ENCODE measurements around the gene IL25. TPM values are rescaled to one million over a fixed set of nuclear protein-coding genes. Genes with fewer than 3 reads are reported as not detected.

IL25 gene
- total and polyA plus RNA-seq, 2 of the 8 experiments (the other 6 are each of a cell fraction or from before 2014, with no cell fraction given), result not detected

DNA sequence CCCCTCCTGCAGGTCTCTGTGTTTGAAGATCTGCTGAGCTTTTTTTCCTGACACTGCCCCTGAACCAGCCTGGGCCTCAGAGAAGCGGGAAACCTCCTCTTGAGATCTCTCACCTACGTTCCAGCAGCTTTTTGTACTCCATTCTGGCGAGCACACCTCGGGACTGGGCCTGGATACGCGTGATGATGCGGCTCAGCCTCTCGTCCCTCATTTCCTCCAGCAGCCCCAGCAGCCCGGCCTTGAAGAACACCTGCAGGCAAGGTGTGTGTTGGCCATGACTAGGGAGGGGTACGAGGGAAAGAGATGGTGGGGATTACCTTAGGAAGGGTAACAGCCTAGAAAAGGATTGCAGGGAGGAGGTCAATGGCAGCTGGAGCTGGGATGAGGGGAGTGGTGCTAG, 52.6 kb downstream of the IL25 start:
- H4K91ac ChIP-seq (replicated peaks; ENCODE audit: insufficient read length, low read length), result no peak overlapping the region
- CTCF ChIA-PET (ENCODE audit: partially characterized antibody), result interaction anchor here (0.9 to 2.7 kb wide), 7 partner anchors 9 to 103 kb away, joined by 3 to 12 read pairs (median 5); partner anchors contain the start of gene MYH7
- FAIRE-seq, result no peak
- no peak overlapping the region for H3K4me2 ChIP-seq (ENCODE audit: insufficient read depth in 1 of 2, low read depth in 2 of 2, low read length in 2 of 2)
- no peak overlapping the region for H3K27ac ChIP-seq (ENCODE audit: low read depth, low read length)
- no peak overlapping the region for H2BK12ac ChIP-seq (ENCODE audit: low read depth, low read length)
- H3K79me2 ChIP-seq (ENCODE audit: control insufficient read depth in 1 of 2, insufficient read depth in 2 of 2, low read length in 2 of 2), result no peaks in the 10 kb centered on the region
- H2AK5ac ChIP-seq (ENCODE audit: low read depth, low read length), result 0 out of 2 replicates have a peak overlapping the region, but pooled peaks have one; percentile 24
- H4K20me1 ChIP-seq (replicated peaks in 1 of 2; ENCODE audit: control insufficient read depth in 1 of 2, insufficient read depth in 2 of 2, low read length in 2 of 2), result no peaks in the 10 kb centered on the region
- no peak overlapping the region for H2AFZ ChIP-seq (ENCODE audit: low read length)
- peaks cover 0 to 4% (median under 1%) of the 10 kb centered on the region in 4 experiments; a peak in 2 of 7 replicates for H3K27me3 ChIP-seq (replicated peaks in 1 of 4; ENCODE audit: control insufficient read depth in 3 of 4, extremely low read depth in 1 of 4, insufficient read depth in 3 of 4, low read length in 3 of 4)
- H2BK120ac ChIP-seq (replicated peaks; ENCODE audit: low read depth, low read length), result no peak overlapping the region
- H4K5ac ChIP-seq (ENCODE audit: insufficient read length, low read depth, low read length), result no peak overlapping the region
- no peak overlapping the region for H3K4ac ChIP-seq (replicated peaks; ENCODE audit: insufficient read length, low read depth, low read length)
- WGBS, 2 experiments (ENCODE audit: extremely low coverage in 1 of 2, insufficient coverage in 1 of 2, insufficient read length in 1 of 2, insufficient replicate concordance in 2 of 2, low coverage in 1 of 2, low lambda C conversion rate in 2 of 2, missing lambda C conversion rate in 1 of 2), result 88% methylated on average over 10 of the region's 10 CpGs; no CpG with 5 or more reads in 1 of the 2 experiments
- H3K18ac ChIP-seq (ENCODE audit: extremely low read depth, low read length), result no peak overlapping the region; the same call in 1 of the 2 replicates
- H2BK5ac ChIP-seq (ENCODE audit: low read depth, low read length), result no peak overlapping the region
- no peaks in the 10 kb centered on the region; a peak in 1 of 4 replicates for H3K9me3 ChIP-seq (ENCODE audit: insufficient read depth in 2 of 2, low read depth in 1 of 2, low read length in 1 of 2)
- peaks cover 1% of the 10 kb centered on the region for H3K79me1 ChIP-seq (ENCODE audit: low read depth, low read length)
- no peak overlapping the region for H3K23ac ChIP-seq (ENCODE audit: insufficient read length)
- no peak overlapping the region for H2BK15ac ChIP-seq (ENCODE audit: low read length)
- DNase-seq (ENCODE audit: low read depth in 1 of 2, low spot score in 2 of 2), result no peak
- H3K56ac ChIP-seq (replicated peaks; ENCODE audit: insufficient read length, low read depth, low read length), result no peak overlapping the region
- H3K4me3 ChIP-seq (ENCODE audit: extremely low read depth in 1 of 4, insufficient read depth in 2 of 4, low read depth in 3 of 4, low read length in 4 of 4), result no peak overlapping the region
- POLR2A ChIA-PET (ENCODE audit: partially characterized antibody), result interaction anchor here (0.9 kb wide), 1 partner anchor 11 kb away, joined by 3 read pairs; no protein-coding TSS in a partner anchor
- H3K23me2 ChIP-seq (ENCODE audit: low read depth, low read length), result peaks cover 3% of the 10 kb centered on the region; the same call in 1 of the 2 replicates
- H3K9ac ChIP-seq (replicated peaks in 1 of 4; ENCODE audit: extremely low read depth in 1 of 4, low read depth in 3 of 4, low read length in 3 of 4), result no peak overlapping the region
- no peak overlapping the region for H3K14ac ChIP-seq (ENCODE audit: insufficient read length)
- no peaks in the 10 kb centered on the region for H3K36me3 ChIP-seq (ENCODE audit: control insufficient read depth in 2 of 4, insufficient read depth in 4 of 4, low read length in 3 of 4)
- no peak overlapping the region; the same call in 1 of the 2 replicates for H2BK20ac ChIP-seq (ENCODE audit: low read length)
- no peak overlapping the region for H4K8ac ChIP-seq (ENCODE audit: extremely low read depth, insufficient read depth, low read length)
- H3K4me1 ChIP-seq (replicated peaks in 1 of 4; ENCODE audit: control insufficient read depth in 3 of 4, insufficient read depth in 4 of 4, low read length in 3 of 4), result peaks cover 0 to 3% (median 0%) of the 10 kb centered on the region in 4 experiments; a peak in 1 of 7 replicates
- TF ChIP-seq SRF (IDR thresholded peaks at IDR 0.05; ENCODE audit: low read depth, low read length), result no peak
- TF ChIP-seq, protein P1, sequence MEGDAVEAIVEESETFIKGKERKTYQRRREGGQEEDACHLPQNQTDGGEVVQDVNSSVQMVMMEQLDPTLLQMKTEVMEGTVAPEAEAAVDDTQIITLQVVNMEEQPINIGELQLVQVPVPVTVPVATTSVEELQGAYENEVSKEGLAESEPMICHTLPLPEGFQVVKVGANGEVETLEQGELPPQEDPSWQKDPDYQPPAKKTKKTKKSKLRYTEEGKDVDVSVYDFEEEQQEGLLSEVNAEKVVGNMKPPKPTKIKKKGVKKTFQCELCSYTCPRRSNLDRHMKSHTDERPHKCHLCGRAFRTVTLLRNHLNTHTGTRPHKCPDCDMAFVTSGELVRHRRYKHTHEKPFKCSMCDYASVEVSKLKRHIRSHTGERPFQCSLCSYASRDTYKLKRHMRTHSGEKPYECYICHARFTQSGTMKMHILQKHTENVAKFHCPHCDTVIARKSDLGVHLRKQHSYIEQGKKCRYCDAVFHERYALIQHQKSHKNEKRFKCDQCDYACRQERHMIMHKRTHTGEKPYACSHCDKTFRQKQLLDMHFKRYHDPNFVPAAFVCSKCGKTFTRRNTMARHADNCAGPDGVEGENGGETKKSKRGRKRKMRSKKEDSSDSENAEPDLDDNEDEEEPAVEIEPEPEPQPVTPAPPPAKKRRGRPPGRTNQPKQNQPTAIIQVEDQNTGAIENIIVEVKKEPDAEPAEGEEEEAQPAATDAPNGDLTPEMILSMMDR (IDR thresholded peaks at IDR 0.05; ENCODE audit: control extremely low read depth in 1 of 3, insufficient read depth in 1 of 3, low read depth in 1 of 3, low read length in 3 of 3), result no peak
- no peak for TF ChIP-seq BACH1 (IDR thresholded peaks at IDR 0.05; ENCODE audit: low read length)
- TF ChIP-seq GABPA (IDR thresholded peaks at IDR 0.05; ENCODE audit: borderline replicate concordance, insufficient read depth, low read length), result no peak
- TF ChIP-seq BCL11A (IDR thresholded peaks at IDR 0.05; ENCODE audit: low read depth in 2 of 2, low read length in 2 of 2), result no peak
- no peak for TF ChIP-seq GTF2F1 (IDR thresholded peaks at IDR 0.05; ENCODE audit: borderline replicate concordance, low read depth, low read length)
- TF ChIP-seq NRF1 (IDR thresholded peaks at IDR 0.05; ENCODE audit: low read depth, low read length), result no peak
- no peak for TF ChIP-seq RBBP5 (IDR thresholded peaks at IDR 0.05; ENCODE audit: borderline replicate concordance, low read depth, low read length)
- no peak for TF ChIP-seq SIX5 (IDR thresholded peaks at IDR 0.05; ENCODE audit: low read depth, low read length)
- TF ChIP-seq RNF2 (IDR thresholded peaks at IDR 0.05; ENCODE audit: borderline replicate concordance, low read depth, low read length, missing control alignments, poor library complexity, severe bottlenecking), result no peak

Data from H1 (cell line).